Measurements from ENCODE around the gene CCDC102B. TPM values are rescaled to one million over a fixed set of nuclear protein-coding genes. Genes with fewer than 3 reads are reported as not detected.

The CCDC102B gene
- total and polyA plus RNA-seq, 2 of the 8 experiments (the other 6 are each of a cell fraction or from before 2014, with no cell fraction given): 0.80 to 1.1 TPM

- Histone ChIP-seq H2BK15ac (ENCODE audit: low read length) (no peak overlapping the region), H4K8ac (ENCODE audit: extremely low read depth, insufficient read depth, low read length) (no peak overlapping the region), H3K27ac (ENCODE audit: low read depth, low read length) (no peak overlapping the region), H4K91ac (replicated peaks; ENCODE audit: insufficient read length, low read length) (no peak overlapping the region), H3K56ac (replicated peaks; ENCODE audit: insufficient read length, low read depth, low read length) (no peak overlapping the region), H2BK12ac (ENCODE audit: low read depth, low read length) (no peak overlapping the region), H2AK5ac (ENCODE audit: low read depth, low read length) (no peak overlapping the region), H4K5ac (ENCODE audit: insufficient read length, low read depth, low read length) (no peak overlapping the region), H3K4me2 (ENCODE audit: insufficient read depth in 1 of 2, low read depth in 2 of 2, low read length in 2 of 2) (no peak overlapping the region), H3K9me3 (ENCODE audit: insufficient read depth in 2 of 2, low read depth in 1 of 2, low read length in 1 of 2) (0 out of 4 replicates have a peak, but pooled peaks cover 0 to 4% of the 10 kb centered on the region in 2 experiments), H4K20me1 (replicated peaks in 1 of 2; ENCODE audit: control insufficient read depth in 1 of 2, insufficient read depth in 2 of 2, low read length in 2 of 2) (no peaks in the 10 kb centered on the region), H3K27me3 (replicated peaks in 1 of 4; ENCODE audit: control insufficient read depth in 3 of 4, extremely low read depth in 1 of 4, insufficient read depth in 3 of 4, low read length in 3 of 4) (no peaks in the 10 kb centered on the region), H3K9ac (replicated peaks in 1 of 4; ENCODE audit: extremely low read depth in 1 of 4, low read depth in 3 of 4, low read length in 3 of 4) (no peak overlapping the region), H3K36me3 (ENCODE audit: control insufficient read depth in 2 of 4, insufficient read depth in 4 of 4, low read length in 3 of 4) (no peaks in the 10 kb centered on the region), H3K14ac (ENCODE audit: insufficient read length) (no peak overlapping the region), H3K4ac (replicated peaks; ENCODE audit: insufficient read length, low read depth, low read length) (no peak overlapping the region), H3K4me3 (ENCODE audit: extremely low read depth in 1 of 4, insufficient read depth in 2 of 4, low read depth in 3 of 4, low read length in 4 of 4) (no peak overlapping the region), H3K18ac (ENCODE audit: extremely low read depth, low read length) (no peak overlapping the region), H2BK120ac (replicated peaks; ENCODE audit: low read depth, low read length) (no peak overlapping the region), H2BK20ac (ENCODE audit: low read length) (no peak overlapping the region), H2BK5ac (ENCODE audit: low read depth, low read length) (no peak overlapping the region), H3K23ac (ENCODE audit: insufficient read length) (no peak overlapping the region), H3K79me1 (ENCODE audit: low read depth, low read length) (no peaks in the 10 kb centered on the region), H3K23me2 (ENCODE audit: low read depth, low read length) (no peaks in the 10 kb centered on the region), H2AFZ (ENCODE audit: low read length) (no peak overlapping the region), H3K79me2 (ENCODE audit: control insufficient read depth in 1 of 2, insufficient read depth in 2 of 2, low read length in 2 of 2) (no peaks in the 10 kb centered on the region), H3K4me1 (replicated peaks in 1 of 4; ENCODE audit: control insufficient read depth in 3 of 4, insufficient read depth in 4 of 4, low read length in 3 of 4) (no peaks in the 10 kb centered on the region)
- ChIA-PET POLR2A (ENCODE audit: partially characterized antibody) (no interaction called here), CTCF (ENCODE audit: partially characterized antibody) (no interaction called here)
- no peak for FAIRE-seq
- TF ChIP-seq RBBP5 (IDR thresholded peaks at IDR 0.05; ENCODE audit: borderline replicate concordance, low read depth, low read length) (no peak), CREB1 (IDR thresholded peaks at IDR 0.05) (no peak), TEAD4 (IDR thresholded peaks at IDR 0.05; ENCODE audit: low read depth, low read length) (no peak), CTBP2 (IDR thresholded peaks at IDR 0.05; ENCODE audit: borderline replicate concordance, insufficient read depth, insufficient read length, low read length) (no peak), TAF7 (optimal IDR thresholded peaks at IDR 0.05; ENCODE audit: borderline replicate concordance, low read depth, low read length) (no peak), SIN3A (conservative IDR thresholded peaks at IDR 0.05 in 1 of 2, IDR thresholded peaks at IDR 0.05 in 1 of 2; ENCODE audit: low read depth in 1 of 2, low read length in 2 of 2) (no peak), GABPA (IDR thresholded peaks at IDR 0.05; ENCODE audit: borderline replicate concordance, insufficient read depth, low read length) (no peak), KDM1A (IDR thresholded peaks at IDR 0.05; ENCODE audit: borderline replicate concordance, low read length) (no peak), SP1 (IDR thresholded peaks at IDR 0.05; ENCODE audit: low read depth, low read length) (no peak), ASH2L (IDR thresholded peaks at IDR 0.05; ENCODE audit: low read length) (no peak)
- WGBS, 2 experiments (ENCODE audit: extremely low coverage in 1 of 2, insufficient coverage in 1 of 2, insufficient read length in 1 of 2, insufficient replicate concordance in 2 of 2, low coverage in 1 of 2, low lambda C conversion rate in 2 of 2, missing lambda C conversion rate in 1 of 2): 87% methylated on average over 3 of the region's 3 CpGs; no CpG with 5 or more reads in 1 of the 2 experiments
- no peak for DNase-seq (ENCODE audit: low read depth in 1 of 2, low spot score in 2 of 2)
These were observed 67.6 kb downstream of the CCDC102B start for GRCh38 chr18:68865503-68865902.
